ENCODE results near the gene TRPM3.

The TRPM3 gene

GRCh38 chr9:70601000-70601951 is 520.1 kb downstream of the TRPM3 start:
- no peak for DNase-seq

GRCh38 chr9:70600506-70600905 is 520.9 kb downstream of the TRPM3 start:
- DNase-seq: no peak

- DNase-seq: no peak
These were observed 523.5 kb downstream of the TRPM3 start for GRCh38 chr9:70597886-70598285.

- no peak for DNase-seq
These were observed 526.2 kb downstream of the TRPM3 start for GRCh38 chr9:70595211-70595610.

- no peak for DNase-seq
These were observed 527.0 kb downstream of the TRPM3 start for GRCh38 chr9:70594386-70594944.

GRCh38 chr9:70593241-70593640 is 528.2 kb downstream of the TRPM3 start:
- no peak for DNase-seq

GRCh38 chr9:70590315-70590677 is 531.1 kb downstream of the TRPM3 start:
- no peak for DNase-seq

- DNase-seq: no peak
These were observed 531.7 kb downstream of the TRPM3 start for GRCh38 chr9:70589571-70590314.

GRCh38 chr9:70588999-70589398 is 532.4 kb downstream of the TRPM3 start:
- DNase-seq: no peak

GRCh38 chr9:70588381-70588780 is 533.0 kb downstream of the TRPM3 start:
- no peak for DNase-seq

- no peak for DNase-seq
These were observed 534.2 kb downstream of the TRPM3 start for GRCh38 chr9:70587201-70587600.

- DNase-seq: no peak
These were observed 534.9 kb downstream of the TRPM3 start for GRCh38 chr9:70586476-70586875.

GRCh38 chr9:70581955-70582350 is 539.5 kb downstream of the TRPM3 start:
- no peak for DNase-seq

GRCh38 chr9:70581214-70581954 is 540.0 kb downstream of the TRPM3 start:
- DNase-seq: no peak

GRCh38 chr9:70580606-70581195 is 540.7 kb downstream of the TRPM3 start:
- no peak for DNase-seq

GRCh38 chr9:70579686-70580085 is 541.7 kb downstream of the TRPM3 start:
- no peak for DNase-seq

- no peak for DNase-seq
These were observed 542.7 kb downstream of the TRPM3 start for GRCh38 chr9:70578720-70579119.

GRCh38 chr9:70577671-70578070 is 543.8 kb downstream of the TRPM3 start:
- no peak for DNase-seq

GRCh38 chr9:70576116-70576515 is 545.3 kb downstream of the TRPM3 start:
- DNase-seq: no peak

- no peak for DNase-seq
These were observed 547.1 kb downstream of the TRPM3 start for GRCh38 chr9:70574151-70574837.

GRCh38 chr9:70573308-70573707 is 548.1 kb downstream of the TRPM3 start:
- no peak for DNase-seq

- DNase-seq: no peak
These were observed 550.2 kb downstream of the TRPM3 start for GRCh38 chr9:70571258-70571657.

Data from stimulated activated CD4-positive, alpha-beta T cell treated with anti-CD3 and anti-CD28 coated beads, Interleukin-1b, Interleukin-23, amount 100 ng/mL, for 48 hours (primary cell).